ENCODE measurements around the gene PSMC3. TPM values are rescaled to one million over a fixed set of nuclear protein-coding genes. Genes with fewer than 3 reads are reported as not detected.

PSMC3 gene
- total RNA-seq, 1 donor from 2014 or later = 97.2 TPM

- no peaks in the 10 kb centered on the region for H3K36me3 Mint-ChIP-seq
- no peak overlapping the region for H3K4me3 Mint-ChIP-seq
- H3K4me1 Mint-ChIP-seq = no peaks in the 10 kb centered on the region
- TF ChIP-seq CTCF (IDR thresholded peaks at IDR 0.05; ENCODE audit: unreplicated experiment) = no peak
- peaks cover 10% of the 10 kb centered on the region for H3K27me3 Mint-ChIP-seq (ENCODE audit: low read depth)
- no peak overlapping the region for H3K27ac Mint-ChIP-seq
- H3K9me3 Mint-ChIP-seq = no peaks in the 10 kb centered on the region
- DNase-seq (ENCODE audit: low spot score in 2 of 2, unreplicated experiment in 2 of 2) = no peak
Measured at GRCh38 chr11:47369676-47370075, 56.6 kb downstream of the PSMC3 start.

Small RNA genes within 50 kb of the gene (microRNA-seq; reads per million reads assigned to microRNA genes)
- gene MIR4487 = not detected

Other genes with a start within 250 kb of the PSMC3 start
- 101 to 111 TPM (median 105 TPM) in 3 replicates for gene ARFGAP2, start 249.6 kb downstream of the PSMC3 start, total RNA-seq
- gene PACSIN3, start 240.0 kb downstream of the PSMC3 start, total RNA-seq = 61.1 to 68.2 TPM (median 64.1 TPM) in 3 replicates
- gene DDB2, start 211.5 kb downstream of the PSMC3 start, total RNA-seq = 42.4 to 49.1 TPM (median 46.7 TPM) in 3 replicates
- 38.1 to 41.3 TPM (median 39.6 TPM) in 3 replicates for gene ACP2, start 177.6 kb downstream of the PSMC3 start, total RNA-seq
- gene NR1H3, start 168.4 kb downstream of the PSMC3 start, total RNA-seq = 25.5 to 28.2 TPM (median 26.5 TPM) in 3 replicates
- gene MADD, start 156.3 kb downstream of the PSMC3 start, total RNA-seq = 65.6 to 71.2 TPM (median 65.7 TPM) in 3 replicates
- gene MYBPC3, start 73.7 kb downstream of the PSMC3 start, total RNA-seq = not detected in 3 replicates
- gene SPI1, start 47.9 kb downstream of the PSMC3 start, total RNA-seq = 0.36 to 0.51 TPM in 2 of 3 replicates, not detected in the other
- gene SLC39A13, start 17.8 kb downstream of the PSMC3 start, total RNA-seq = 62.6 to 69.8 TPM (median 69.5 TPM) in 3 replicates
- gene RAPSN, start 22.7 kb upstream of the PSMC3 start, total RNA-seq = 0.27 to 0.31 TPM (median 0.31 TPM) in 3 replicates
- 119 to 123 TPM (median 120 TPM) in 3 replicates for gene CELF1, start 126.7 kb upstream of the PSMC3 start, total RNA-seq
- 44.3 to 45.9 TPM (median 45.1 TPM) in 3 replicates for gene PTPMT1, start 139.2 kb upstream of the PSMC3 start, total RNA-seq
- gene KBTBD4, start 152.5 kb upstream of the PSMC3 start, total RNA-seq = 15.1 to 15.9 TPM (median 15.7 TPM) in 3 replicates
- 93.4 to 96.6 TPM (median 96.5 TPM) in 3 replicates for gene NDUFS3, start 152.6 kb upstream of the PSMC3 start, total RNA-seq
- 0.18 to 0.36 TPM (median 0.27 TPM) in 3 replicates for gene FAM180B, start 160.2 kb upstream of the PSMC3 start, total RNA-seq
- 4.7 to 5.6 TPM (median 4.7 TPM) in 3 replicates for gene C1QTNF4, start 168.0 kb upstream of the PSMC3 start, total RNA-seq
- gene MTCH2, start 216.1 kb upstream of the PSMC3 start, total RNA-seq = 53.5 to 59.1 TPM (median 54.4 TPM) in 3 replicates

All from mesothelial cell of epicardium (in vitro differentiated cells).